ENCODE measurements around the gene ARAP1. TPM values are rescaled to one million over a fixed set of nuclear protein-coding genes. Genes with fewer than 3 reads are reported as not detected.

ARAP1 gene
- 18.1 to 29.3 TPM (median 25.3 TPM) in 5 replicates for total RNA-seq (2022; extraction: Qiagen RNA extraction)

GRCh38 chr11:72752088-72752914 is at the start of gene ARAP1:
Gene ARAP1, minus strand, starts transcription at chr11:72752408. Its CDS starts 25,280 bp downstream, at chr11:72727128.

GRCh38 chr11:72793425-72794367 is 41.5 kb upstream of the ARAP1 start, which contains the start of gene STARD10:
Gene STARD10, minus strand, starts transcription at chr11:72794047. Its CDS starts 12,866 bp downstream, at chr11:72781181.

GRCh38 chr11:72673943-72674828 is 78.0 kb downstream of the ARAP1 start, which contains the start of gene PDE2A:
Gene PDE2A, minus strand, starts transcription at chr11:72674422. Its CDS starts 215 bp downstream, at chr11:72674207.

Other genes starting within 250 kb of the ARAP1 start
- 1.6 to 2.7 TPM (median 2.3 TPM) in 5 replicates for gene PDE2A, start 78.0 kb downstream of the ARAP1 start, total RNA-seq (2022; extraction: Qiagen RNA extraction)
- gene STARD10, start 41.6 kb upstream of the ARAP1 start, total RNA-seq (2022; extraction: Qiagen RNA extraction): 13.0 to 19.3 TPM (median 16.2 TPM) in 5 replicates
- gene ATG16L2, start 62.0 kb upstream of the ARAP1 start, total RNA-seq (2022; extraction: Qiagen RNA extraction): 1.7 to 3.5 TPM (median 3.1 TPM) in 5 replicates

Data from A549 treated with dexamethasone at 1 μM for 4 hours (cell line).